SU-DHL-6 (cell line): ENCODE results near the gene TGFBR3L.
A peak's percentile ranks its signal among the peaks of the same experiment; 100 is the strongest.

Experiments used
- H2AFZ ChIP-seq: fragments of 200-600 bp; sonication (generic); 2 replicates; pipeline ENCODE4 v1.6.1; 2014; ENCODE audit warnings: low read depth, mild to moderate bottlenecking, moderate library complexity, mixed read lengths, antibody characterized with exemption, low read length; ENCODE audit not compliant: severe bottlenecking
- H3F3A ChIP-seq: fragments of 200-600 bp; shearing (Covaris generic); 2 replicates; pipeline ENCODE4 v1.6.0; 2016; ENCODE audit warnings: antibody characterized with exemption, mild to moderate bottlenecking; ENCODE audit not compliant: insufficient read depth
- H3K27ac ChIP-seq: fragments of 200-600 bp; sonication (generic); 2 replicates; pipeline ENCODE4 v1.5.1; 2016; ENCODE audit warnings: low read depth, mild to moderate bottlenecking, low read length, moderate library complexity, mixed read lengths
- H3K27me3 ChIP-seq: fragments of 200-600 bp; sonication (generic), shearing (Covaris generic); 2 replicates; pipeline ENCODE4 v1.6.0; 2014; ENCODE audit warnings: mild to moderate bottlenecking, low read length
- H3K36me3 ChIP-seq: fragments of 200-600 bp; sonication (generic); 2 replicates; pipeline ENCODE4 v1.6.1; 2014; ENCODE audit warnings: mild to moderate bottlenecking, low read length, mixed read lengths
- H3K4me2 ChIP-seq: fragments of 300-600, 200-600 bp; shearing (Covaris generic), sonication (generic); 2 replicates; pipeline ENCODE4 v1.6.0; 2014; ENCODE audit warnings: low read length, low read depth, mild to moderate bottlenecking; ENCODE audit not compliant: poor library complexity, severe bottlenecking
- H3K4me3 ChIP-seq: fragments of 200-600 bp; sonication (generic); 2 replicates; pipeline ENCODE4 v1.5.1; 2014; ENCODE audit warnings: antibody characterized with exemption, low read length, mild to moderate bottlenecking, mixed read lengths; ENCODE audit not compliant: insufficient read depth, poor library complexity, severe bottlenecking
- H3K79me2 ChIP-seq: fragments of 200-600 bp; sonication (generic); 2 replicates; pipeline ENCODE4 v1.6.1; 2014; ENCODE audit warnings: mild to moderate bottlenecking, low read length, moderate library complexity; ENCODE audit not compliant: insufficient read depth
- H3K9ac ChIP-seq: fragments of 200-600 bp; sonication (generic); 2 replicates; pipeline ENCODE4 v1.7.0; 2014; ENCODE audit warnings: mild to moderate bottlenecking, low read length
- H3K9me2 ChIP-seq: fragments of 200-600 bp; sonication (generic); replicated peaks from 2 replicates; pipeline ENCODE4 v1.6.1; 2014; ENCODE audit warnings: low read length; ENCODE audit not compliant: insufficient read depth
- H3K9me3 ChIP-seq: fragments of 200-600 bp; sonication (generic); 2 replicates; pipeline ENCODE4 v1.6.1; 2014; ENCODE audit warnings: low read length, mixed read lengths; ENCODE audit not compliant: insufficient read depth
- H4K20me1 ChIP-seq: fragments of 200-600 bp; sonication (generic); 2 replicates; pipeline ENCODE4 v1.6.1; 2014; ENCODE audit warnings: low read depth, mild to moderate bottlenecking, antibody characterized with exemption, low read length, moderate library complexity, mixed read lengths
- EZH2phosphoT487 ChIP-seq: fragments of 200-600 bp; sonication (generic), shearing (Covaris generic); conservative IDR thresholded peaks from 2 replicates; pipeline ENCODE4 v1.6.1; 2018; ENCODE audit warnings: mild to moderate bottlenecking, antibody characterized with exemption, low read length, moderate library complexity, mixed read lengths
- TF ChIP-seq, protein P1 (sequence below): fragments of 200-600 bp; sonication (generic); IDR thresholded peaks from one replicate; pipeline ENCODE4 v1.5.1; 2017; ENCODE audit warnings: antibody characterized with exemption, mild to moderate bottlenecking, low read length, moderate library complexity; ENCODE audit not compliant: insufficient read depth, poor library complexity, severe bottlenecking

TGFBR3L gene

DNA sequence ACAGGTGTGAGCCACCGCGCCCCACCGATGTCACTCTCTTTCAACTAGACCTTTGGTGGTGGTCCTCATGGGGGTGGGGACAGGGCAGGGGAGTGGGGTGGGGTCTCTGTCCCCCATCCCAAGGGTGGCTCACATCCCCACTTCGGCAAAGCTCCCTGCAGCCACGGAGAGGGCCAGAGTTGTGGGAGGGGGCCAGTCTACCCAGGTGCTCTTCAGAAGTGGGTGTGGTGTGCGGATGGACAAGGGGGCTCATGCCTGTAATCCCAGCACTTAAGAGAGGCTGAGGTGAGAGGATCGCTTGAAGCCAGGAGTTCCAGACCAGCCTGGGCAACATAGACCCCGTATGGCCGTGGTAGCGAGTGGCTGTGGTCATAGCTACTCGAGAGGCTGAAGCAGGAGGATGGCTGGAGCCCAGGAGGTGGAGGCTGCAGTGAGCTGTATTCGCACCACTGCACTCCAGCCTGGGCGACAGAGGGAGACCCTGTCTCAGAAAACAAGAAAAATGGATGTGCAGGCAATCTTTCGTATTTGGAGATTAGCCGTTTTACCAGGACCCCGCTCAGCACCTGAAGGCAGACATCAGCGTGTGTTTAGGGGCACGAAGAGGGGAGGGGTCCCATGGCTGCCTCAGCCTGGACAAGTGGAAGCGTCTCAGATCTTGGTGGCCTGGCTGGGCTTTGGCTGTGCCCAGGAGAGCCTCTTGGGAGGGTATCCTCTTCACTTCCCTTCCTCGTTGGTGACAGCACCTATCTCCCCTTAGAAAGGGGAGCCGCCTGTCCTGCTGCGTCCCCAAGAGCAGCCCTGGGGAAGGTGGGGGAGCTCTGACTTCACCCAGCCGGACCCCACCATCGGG lies 846 bp downstream of the TGFBR3L start:
- no peak overlapping the region for H3K9ac ChIP-seq

DNA sequence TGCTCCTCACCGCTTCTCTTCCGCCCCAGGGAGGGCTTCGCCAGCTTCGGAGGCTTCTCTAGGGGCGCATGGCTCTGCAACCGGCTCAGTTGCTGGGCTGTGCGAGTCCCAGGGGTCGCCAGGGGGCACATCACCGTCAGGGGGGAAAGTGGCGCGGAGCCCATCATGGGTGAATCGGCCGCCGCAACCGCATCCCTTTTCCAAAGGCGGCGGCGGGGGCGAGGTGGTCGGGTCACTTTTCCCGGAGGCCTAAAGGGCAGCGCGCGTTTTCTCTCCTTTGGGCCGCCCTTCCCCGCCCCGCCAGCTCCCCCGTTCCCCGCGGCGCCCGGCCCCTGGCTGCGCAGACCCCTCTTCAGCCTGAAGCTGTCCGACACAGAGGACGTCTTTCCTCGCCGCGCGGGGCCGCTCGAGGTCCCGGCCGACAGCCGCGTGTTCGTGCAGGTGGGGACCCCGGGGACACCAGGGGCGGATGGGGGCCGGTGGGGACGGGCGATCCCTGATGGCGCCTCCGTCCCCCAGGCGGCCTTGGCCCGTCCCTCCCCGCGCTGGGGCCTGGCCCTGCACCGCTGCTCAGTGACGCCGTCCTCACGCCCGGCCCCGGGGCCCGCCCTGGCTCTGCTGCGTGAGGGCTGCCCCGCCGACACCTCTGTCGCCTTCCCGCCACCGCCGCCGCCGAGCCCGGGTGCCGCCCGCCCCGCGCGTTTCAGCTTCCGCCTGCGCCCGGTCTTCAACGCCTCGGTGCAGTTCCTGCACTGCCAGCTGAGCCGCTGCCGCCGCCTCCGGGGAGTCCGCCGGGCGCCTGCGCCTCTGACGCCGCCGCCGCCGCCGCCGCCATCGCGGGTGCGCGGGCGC lies 1.7 kb downstream of the TGFBR3L start:
- no peaks in the 10 kb centered on the region for H3K36me3 ChIP-seq
- no peak overlapping the region for H3K4me3 ChIP-seq
- H3K79me2 ChIP-seq = no peaks in the 10 kb centered on the region
- H3K9me2 ChIP-seq = no peaks in the 10 kb centered on the region
- H3K27me3 ChIP-seq = no peaks in the 10 kb centered on the region
- H2AFZ ChIP-seq = no peak overlapping the region
- no peaks in the 10 kb centered on the region for H4K20me1 ChIP-seq
- H3K4me2 ChIP-seq = peak overlapping the region; percentile 38
- H3K27ac ChIP-seq = no peak overlapping the region
- H3K9me3 ChIP-seq = no peaks in the 10 kb centered on the region
- TF ChIP-seq EZH2phosphoT487 = 0 out of 2 replicates have a peak, but pooled peaks have one; percentile 96
- TF ChIP-seq, protein P1, sequence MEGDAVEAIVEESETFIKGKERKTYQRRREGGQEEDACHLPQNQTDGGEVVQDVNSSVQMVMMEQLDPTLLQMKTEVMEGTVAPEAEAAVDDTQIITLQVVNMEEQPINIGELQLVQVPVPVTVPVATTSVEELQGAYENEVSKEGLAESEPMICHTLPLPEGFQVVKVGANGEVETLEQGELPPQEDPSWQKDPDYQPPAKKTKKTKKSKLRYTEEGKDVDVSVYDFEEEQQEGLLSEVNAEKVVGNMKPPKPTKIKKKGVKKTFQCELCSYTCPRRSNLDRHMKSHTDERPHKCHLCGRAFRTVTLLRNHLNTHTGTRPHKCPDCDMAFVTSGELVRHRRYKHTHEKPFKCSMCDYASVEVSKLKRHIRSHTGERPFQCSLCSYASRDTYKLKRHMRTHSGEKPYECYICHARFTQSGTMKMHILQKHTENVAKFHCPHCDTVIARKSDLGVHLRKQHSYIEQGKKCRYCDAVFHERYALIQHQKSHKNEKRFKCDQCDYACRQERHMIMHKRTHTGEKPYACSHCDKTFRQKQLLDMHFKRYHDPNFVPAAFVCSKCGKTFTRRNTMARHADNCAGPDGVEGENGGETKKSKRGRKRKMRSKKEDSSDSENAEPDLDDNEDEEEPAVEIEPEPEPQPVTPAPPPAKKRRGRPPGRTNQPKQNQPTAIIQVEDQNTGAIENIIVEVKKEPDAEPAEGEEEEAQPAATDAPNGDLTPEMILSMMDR = no peak
- 0 out of 2 replicates have a peak, but pooled peaks cover 3% of the 10 kb centered on the region for H3F3A ChIP-seq
- peak overlapping the region; percentile 28; the same call in 1 of the 2 replicates for H3K9ac ChIP-seq

More for the DNA sequence above, 846 bp downstream of the TGFBR3L start:
- TF ChIP-seq EZH2phosphoT487 = no peak
- TF ChIP-seq, protein P1 = no peak
- Histone ChIP-seq H3K36me3 (no peaks in the 10 kb centered on the region), H4K20me1 (no peaks in the 10 kb centered on the region), H3F3A (0 out of 2 replicates have a peak, but pooled peaks cover 3% of the 10 kb centered on the region), H2AFZ (no peak overlapping the region), H3K4me3 (no peak overlapping the region), H3K9me3 (no peaks in the 10 kb centered on the region), H3K79me2 (no peaks in the 10 kb centered on the region), H3K27me3 (no peaks in the 10 kb centered on the region), H3K27ac (no peak overlapping the region), H3K4me2 (peak overlapping the region; percentile 38), H3K9me2 (no peaks in the 10 kb centered on the region)

DNA sequence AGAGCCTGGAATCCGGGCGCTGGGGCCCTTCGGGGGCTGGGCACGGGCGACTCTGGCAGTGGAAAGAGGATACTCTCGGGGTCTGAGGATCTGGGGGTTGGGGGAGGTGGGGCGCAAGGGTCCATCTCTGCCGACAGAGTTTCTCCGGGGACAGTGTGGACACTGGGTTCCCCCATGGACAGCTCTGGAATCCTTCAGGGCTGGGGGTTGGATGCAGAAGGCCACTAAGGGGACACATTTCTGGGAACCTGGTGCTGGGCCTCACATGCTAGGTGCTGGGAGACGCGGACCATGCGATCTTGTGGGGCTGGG lies 2.3 kb downstream of the TGFBR3L start:
- Histone ChIP-seq H3K36me3 (no peaks in the 10 kb centered on the region), H3K27me3 (no peaks in the 10 kb centered on the region), H4K20me1 (no peaks in the 10 kb centered on the region), H3K27ac (no peak overlapping the region), H3K4me2 (peak overlapping the region; percentile 38), H3K9me3 (no peaks in the 10 kb centered on the region), H2AFZ (no peak overlapping the region), H3F3A (0 out of 2 replicates have a peak, but pooled peaks cover 3% of the 10 kb centered on the region), H3K9me2 (no peaks in the 10 kb centered on the region), H3K79me2 (no peaks in the 10 kb centered on the region), H3K9ac (no peak overlapping the region), H3K4me3 (no peak overlapping the region)
- TF ChIP-seq EZH2phosphoT487 = peak; percentile 17; the same call in 1 of the 2 replicates
- TF ChIP-seq, protein P1 = no peak
